ENCODE measurements around the gene CALD1.
A peak's percentile ranks its signal among the peaks of the same experiment; 100 is the strongest.

CALD1 gene

GRCh38 chr7:134932707-134933370, 153.4 kb downstream of the CALD1 start:
- no peak for DNase-seq

GRCh38 chr7:134933460-134934068, 154.1 kb downstream of the CALD1 start:
- DNase-seq: no peak

GRCh38 chr7:134935701-134936100, 156.3 kb downstream of the CALD1 start:
- DNase-seq: no peak

- no peak for DNase-seq
These were observed 157.6 kb downstream of the CALD1 start for GRCh38 chr7:134936893-134937510.

- no peak for DNase-seq
These were observed 158.7 kb downstream of the CALD1 start for GRCh38 chr7:134938141-134938540.

- DNase-seq: no peak
These were observed 159.7 kb downstream of the CALD1 start for GRCh38 chr7:134939136-134939535.

- no peak for DNase-seq
These were observed 161.3 kb downstream of the CALD1 start for GRCh38 chr7:134940729-134941128.

- DNase-seq: peak in 1 of 2 experiments; percentile 16
These were observed 161.9 kb downstream of the CALD1 start for GRCh38 chr7:134941185-134941900.

- no peak for DNase-seq
These were observed 162.5 kb downstream of the CALD1 start for GRCh38 chr7:134941952-134942351.

- DNase-seq: no peak
These were observed 163.4 kb downstream of the CALD1 start for GRCh38 chr7:134942690-134943466.

GRCh38 chr7:134943785-134944400, 164.5 kb downstream of the CALD1 start:
- DNase-seq: peak in 1 of 2 experiments; percentile 20

GRCh38 chr7:134945691-134946090, 166.3 kb downstream of the CALD1 start:
- no peak for DNase-seq

- DNase-seq: no peak
These were observed 166.8 kb downstream of the CALD1 start for GRCh38 chr7:134946260-134946659.

- no peak for DNase-seq
These were observed 167.9 kb downstream of the CALD1 start for GRCh38 chr7:134947329-134947728.

GRCh38 chr7:134947831-134948230, 168.4 kb downstream of the CALD1 start:
- DNase-seq: no peak

GRCh38 chr7:134948246-134948645, 168.8 kb downstream of the CALD1 start:
- no peak for DNase-seq

GRCh38 chr7:134948736-134949135, 169.3 kb downstream of the CALD1 start:
- DNase-seq: no peak

- DNase-seq: no peak
These were observed 169.7 kb downstream of the CALD1 start for GRCh38 chr7:134949171-134949570.

GRCh38 chr7:134954197-134955082, 175.0 kb downstream of the CALD1 start:
- DNase-seq: peak in 1 of 2 experiments; percentile 40

GRCh38 chr7:134957005-134957404, 177.6 kb downstream of the CALD1 start:
- no peak for DNase-seq

- no peak for DNase-seq
These were observed 180.4 kb downstream of the CALD1 start for GRCh38 chr7:134959810-134960209.
